Bronchial epithelial cell (primary cell): ENCODE data around the gene C5orf46. TPM values are rescaled to one million over a fixed set of nuclear protein-coding genes. Genes with fewer than 3 reads are reported as not detected.
A peak's percentile ranks its signal among the peaks of the same experiment; 100 is the strongest.

Source experiments
- DNase-seq: peaks from one replicate; pipeline ENCODE4 v3.0.0-alpha.2; 2010; ENCODE audit warnings: low read depth
- FAIRE-seq: peaks from 2 replicates; lab custom pipeline; 2011; peaks lifted over from hg19 to GRCh38; lab: Jason Lieb, UNC
- H3K27me3 ChIP-seq: 2 replicates; pipeline ENCODE4 v1.5.1; 2011; ENCODE audit warnings: low read length; ENCODE audit not compliant: control insufficient read depth, insufficient read depth
- H3K36me3 ChIP-seq: 2 replicates; pipeline ENCODE4 v1.5.1; 2011; ENCODE audit warnings: low read length; ENCODE audit not compliant: control insufficient read depth, insufficient read depth
- H3K4me3 ChIP-seq: 2 replicates; pipeline ENCODE4 v1.5.1; 2011; ENCODE audit warnings: mild to moderate bottlenecking, low read depth, low read length, control low read depth
- total RNA-seq: library from RNA; depleted of rRNA; stranded (reverse); fragments of >200 nt; gene quantifications from 2 replicates; pipeline ENCODE4 v1.2.1, GENCODE V29; 2014
- TF ChIP-seq, protein P1 (sequence below): IDR thresholded peaks from 2 replicates; pipeline ENCODE4 v1.5.1; 2011; ENCODE audit warnings: mild to moderate bottlenecking, moderate library complexity, low read length, control low read depth, inconsistent platforms; ENCODE audit not compliant: insufficient read depth, severe bottlenecking

The C5orf46 gene
- total RNA-seq, 1 donor from 2014 or later = not detected

- DNase-seq = no peak
- Histone ChIP-seq H3K4me3 (no peak overlapping the region), H3K36me3 (no peaks in the 10 kb centered on the region), H3K27me3 (no peaks in the 10 kb centered on the region)
- FAIRE-seq = no peak
- TF ChIP-seq, protein P1, sequence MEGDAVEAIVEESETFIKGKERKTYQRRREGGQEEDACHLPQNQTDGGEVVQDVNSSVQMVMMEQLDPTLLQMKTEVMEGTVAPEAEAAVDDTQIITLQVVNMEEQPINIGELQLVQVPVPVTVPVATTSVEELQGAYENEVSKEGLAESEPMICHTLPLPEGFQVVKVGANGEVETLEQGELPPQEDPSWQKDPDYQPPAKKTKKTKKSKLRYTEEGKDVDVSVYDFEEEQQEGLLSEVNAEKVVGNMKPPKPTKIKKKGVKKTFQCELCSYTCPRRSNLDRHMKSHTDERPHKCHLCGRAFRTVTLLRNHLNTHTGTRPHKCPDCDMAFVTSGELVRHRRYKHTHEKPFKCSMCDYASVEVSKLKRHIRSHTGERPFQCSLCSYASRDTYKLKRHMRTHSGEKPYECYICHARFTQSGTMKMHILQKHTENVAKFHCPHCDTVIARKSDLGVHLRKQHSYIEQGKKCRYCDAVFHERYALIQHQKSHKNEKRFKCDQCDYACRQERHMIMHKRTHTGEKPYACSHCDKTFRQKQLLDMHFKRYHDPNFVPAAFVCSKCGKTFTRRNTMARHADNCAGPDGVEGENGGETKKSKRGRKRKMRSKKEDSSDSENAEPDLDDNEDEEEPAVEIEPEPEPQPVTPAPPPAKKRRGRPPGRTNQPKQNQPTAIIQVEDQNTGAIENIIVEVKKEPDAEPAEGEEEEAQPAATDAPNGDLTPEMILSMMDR = no peak
Observed at GRCh38 chr5:147920420-147921030, 14.2 kb upstream of the C5orf46 start.

DNA sequence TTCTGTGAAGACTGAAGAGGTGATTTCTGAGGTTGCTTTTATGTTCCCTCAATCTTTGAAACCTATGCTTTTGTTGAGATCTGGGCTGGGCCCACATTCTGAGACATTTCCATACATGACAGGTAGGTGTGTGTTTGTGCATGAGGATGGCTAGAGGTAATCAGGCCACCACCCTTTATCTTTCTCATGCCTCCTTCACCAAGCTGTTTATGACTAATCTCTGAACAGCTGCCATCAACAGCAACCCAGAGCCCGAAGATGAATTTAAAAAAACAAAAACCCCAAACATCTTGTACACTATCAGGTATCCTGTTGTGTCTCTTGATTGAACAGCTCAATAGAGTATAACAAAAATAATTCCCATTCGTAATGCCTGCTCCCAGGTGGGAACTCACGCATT is 12.6 kb upstream of the C5orf46 start:
- TF ChIP-seq, protein P1 = no peak
- FAIRE-seq (no peak), DNase-seq (peak; percentile 48)
- no peaks in the 10 kb centered on the region for H3K36me3 ChIP-seq
- no peaks in the 10 kb centered on the region for H3K27me3 ChIP-seq
- no peak overlapping the region for H3K4me3 ChIP-seq

DNA sequence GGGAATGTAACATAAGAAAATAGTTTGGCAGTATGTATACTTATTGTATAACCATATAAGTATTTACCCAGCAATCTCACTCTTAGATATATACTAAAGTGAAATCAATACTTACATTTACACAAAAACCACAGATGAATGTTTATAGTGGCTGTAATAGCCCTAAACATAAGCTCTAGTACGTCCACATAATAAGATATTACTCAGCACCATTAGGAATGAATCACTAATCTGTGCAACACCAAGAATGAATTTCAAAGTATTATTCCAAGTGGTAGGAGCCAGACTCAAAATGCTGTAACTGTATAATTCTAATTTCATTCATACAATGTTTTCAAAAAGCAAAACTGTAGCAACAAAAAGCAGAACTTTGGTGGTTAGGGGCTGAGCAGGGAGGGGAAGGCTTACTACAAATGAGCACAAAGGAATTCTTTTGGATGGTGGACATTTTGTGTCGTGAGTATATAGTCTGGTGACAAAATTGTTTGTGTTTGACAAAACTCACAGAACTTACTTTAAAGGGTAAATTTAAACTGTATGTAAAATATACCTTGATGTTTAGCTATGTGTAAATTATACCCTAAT is 11.9 kb upstream of the C5orf46 start:
- H3K36me3 ChIP-seq = no peaks in the 10 kb centered on the region
- FAIRE-seq = no peak
- DNase-seq = peak; percentile 87
- TF ChIP-seq, protein P1 = no peak
- no peaks in the 10 kb centered on the region for H3K27me3 ChIP-seq
- no peak overlapping the region for H3K4me3 ChIP-seq

- Histone ChIP-seq H3K4me3 (no peak overlapping the region), H3K27me3 (no peaks in the 10 kb centered on the region), H3K36me3 (no peaks in the 10 kb centered on the region)
- TF ChIP-seq, protein P1 = no peak
- no peak for FAIRE-seq
- peak; percentile 93 for DNase-seq
Observed at GRCh38 chr5:147913786-147914185, 7.4 kb upstream of the C5orf46 start.

DNA sequence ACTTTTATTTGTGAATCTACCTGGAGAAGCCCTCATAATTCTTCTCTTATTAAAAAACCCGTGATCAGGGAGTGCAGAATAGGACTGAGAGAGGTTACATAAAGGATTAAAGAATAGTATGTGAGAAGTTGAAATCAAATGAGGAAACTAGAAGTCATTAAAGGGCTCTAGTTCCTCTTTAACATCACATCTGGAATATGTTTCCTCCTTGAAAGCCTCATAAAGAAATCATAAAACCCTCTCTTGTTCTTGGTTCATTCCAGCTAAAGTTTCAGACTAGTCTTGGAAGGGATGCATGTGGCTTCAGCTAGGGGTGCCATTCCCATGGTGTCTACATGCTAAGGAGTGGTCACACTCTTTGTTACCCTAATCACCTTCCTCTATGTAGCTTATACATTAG is 5.7 kb upstream of the C5orf46 start:
- TF ChIP-seq, protein P1 = no peak
- Histone ChIP-seq H3K36me3 (no peaks in the 10 kb centered on the region), H3K27me3 (no peaks in the 10 kb centered on the region), H3K4me3 (no peak overlapping the region)
- FAIRE-seq (no peak), DNase-seq (no peak)

- FAIRE-seq (peak; percentile 72), DNase-seq (no peak)
- Histone ChIP-seq H3K36me3 (no peaks in the 10 kb centered on the region), H3K4me3 (no peak overlapping the region), H3K27me3 (no peaks in the 10 kb centered on the region)
- TF ChIP-seq, protein P1 = no peak
Observed at GRCh38 chr5:147911427-147911826, 5.1 kb upstream of the C5orf46 start.
